HEK293 (cell line): ENCODE measurements around the gene PUDP.
"Not testable (repeated sequence)": the region's sequence is repeated elsewhere in the genome, so short reads cannot be mapped to it uniquely, and the experiment has no call there.

Source experiments
- CTCF ChIP-seq: fragments of 450-650 bp; formaldehyde crosslinking; IDR thresholded peaks from 2 replicates; pipeline ENCODE4 v1.5.1; 2016; ENCODE audit warnings: missing biosample characterization, missing genetic modification characterization
- PRDM4 ChIP-seq: fragments of 450-650 bp; formaldehyde crosslinking; IDR thresholded peaks from 2 replicates; pipeline ENCODE4 v1.5.1; 2017; ENCODE audit warnings: missing biosample characterization, missing genetic modification characterization
- SP2 ChIP-seq: fragments of 450-650 bp; formaldehyde crosslinking; IDR thresholded peaks from 2 replicates; pipeline ENCODE4 v1.5.1; 2016; ENCODE audit warnings: missing biosample characterization, missing genetic modification characterization
- WT1 ChIP-seq: fragments of 450-650 bp; formaldehyde crosslinking; IDR thresholded peaks from 2 replicates; pipeline ENCODE4 v1.5.1; 2016; ENCODE audit warnings: missing biosample characterization, missing genetic modification characterization
- ZBTB21 ChIP-seq: fragments of 450-650 bp; formaldehyde crosslinking; IDR thresholded peaks from 2 replicates; pipeline ENCODE4 v1.5.1; 2017; ENCODE audit warnings: missing biosample characterization, missing genetic modification characterization
- ZFP69B ChIP-seq: fragments of 450-650 bp; formaldehyde crosslinking; IDR thresholded peaks from 2 replicates; pipeline ENCODE4 v1.5.1; 2016; ENCODE audit warnings: missing biosample characterization, missing genetic modification characterization
- ZNF121 ChIP-seq: fragments of 450-650 bp; formaldehyde crosslinking; IDR thresholded peaks from 2 replicates; pipeline ENCODE4 v1.5.1; 2016; ENCODE audit warnings: missing biosample characterization, missing genetic modification characterization
- ZNF24 ChIP-seq: fragments of 450-650 bp; formaldehyde crosslinking; IDR thresholded peaks from 2 replicates; pipeline ENCODE4 v1.5.1; 2016; ENCODE audit warnings: missing biosample characterization, missing genetic modification characterization
- ZNF274 ChIP-seq, 2 experiments: fragments of 200-500 bp in 1 of 2; fragments of 450-650 bp in 1 of 2; sonication (Bioruptor generic) in 1 of 2; formaldehyde crosslinking in 1 of 2; IDR thresholded peaks; 2 replicates each; pipeline versions ENCODE4 v1.5.1 to v1.6.1; 2014 to 2016; ENCODE audit warnings: borderline replicate concordance in 1 of 2, inconsistent platforms in 1 of 2, low read length in 1 of 2, missing biosample characterization in 1 of 2, missing genetic modification characterization in 1 of 2
- ZNF529 ChIP-seq: fragments of 450-650 bp; formaldehyde crosslinking; IDR thresholded peaks from 2 replicates; pipeline ENCODE4 v1.5.1; 2017; ENCODE audit warnings: missing genetic modification characterization, missing biosample characterization; ENCODE audit not compliant: insufficient replicate concordance
- ZNF580 ChIP-seq: fragments of 450-650 bp; formaldehyde crosslinking; IDR thresholded peaks from 2 replicates; pipeline ENCODE4 v1.5.1; 2016; ENCODE audit warnings: missing biosample characterization, missing genetic modification characterization
- ZNF645 ChIP-seq: fragments of 450-650 bp; formaldehyde crosslinking; IDR thresholded peaks from 2 replicates; pipeline ENCODE4; 2016; ENCODE audit warnings: missing biosample characterization, missing genetic modification characterization
- ZNF704 ChIP-seq: fragments of 450-650 bp; formaldehyde crosslinking; IDR thresholded peaks from 2 replicates; pipeline ENCODE4 v1.5.1; 2016; ENCODE audit warnings: missing biosample characterization, missing genetic modification characterization
- ZSCAN16 ChIP-seq: fragments of 450-650 bp; formaldehyde crosslinking; IDR thresholded peaks from 2 replicates; pipeline ENCODE4 v1.5.1; 2016; ENCODE audit warnings: missing biosample characterization, missing genetic modification characterization

- not testable (repeated sequence) for TF ChIP-seq CTCF; ZBTB21 (tag by site-specific recombination); PRDM4 (tag by site-specific recombination); ZNF24 (tag by site-specific recombination); ZNF645; ZNF580 (tag by site-specific recombination); ZNF274 (IDR thresholded peaks at IDR 0.05; ENCODE audit: low read length); ZNF274 (tag by site-specific recombination; IDR thresholded peaks at IDR 0.05; ENCODE audit: borderline replicate concordance); SP2 (tag by site-specific recombination); ZNF704 (tag by site-specific recombination); WT1; ZFP69B (tag by site-specific recombination); ZNF529; ZNF121 (tag by site-specific recombination); ZSCAN16 (tag by site-specific recombination)
Measured at GRCh38 chrX:7010897-7011296, 137.1 kb downstream of the PUDP start.
